Esophagus (tissue), 2 donors: ENCODE data around the gene KCNIP3. TPM values are rescaled to one million over a fixed set of nuclear protein-coding genes. Genes with fewer than 3 reads are reported as not detected.

Experiments
- H3K27ac ChIP-seq, 2 donors: one replicate each; pipeline ENCODE4 v1.5.1; 2013; ENCODE audit warnings: low read depth in 2 of 2, mild to moderate bottlenecking in 2 of 2, inconsistent platforms in 1 of 2, low read length in 1 of 2, moderate library complexity in 1 of 2
- H3K27me3 ChIP-seq, 2 donors: one replicate each; pipeline ENCODE4 v1.6.1; 2013; ENCODE audit warnings: low read length in 2 of 2, control low read depth in 1 of 2, mild to moderate bottlenecking in 1 of 2; ENCODE audit not compliant: insufficient read depth in 2 of 2, control insufficient read depth in 1 of 2
- H3K36me3 ChIP-seq, 2 donors: one replicate each; pipeline ENCODE4 v1.6.1; 2013; ENCODE audit warnings: low read length in 1 of 2; ENCODE audit not compliant: control insufficient read depth in 2 of 2, insufficient read depth in 2 of 2
- H3K4me1 ChIP-seq, 2 donors: one replicate each; pipeline ENCODE4 v1.6.1; 2013; ENCODE audit warnings: low read length in 1 of 2; ENCODE audit not compliant: control insufficient read depth in 2 of 2, insufficient read depth in 2 of 2
- H3K4me3 ChIP-seq, 2 donors: one replicate each; pipeline ENCODE4 v1.5.1; 2013; ENCODE audit warnings: low read length in 2 of 2, mild to moderate bottlenecking in 2 of 2, low read depth in 1 of 2, moderate library complexity in 1 of 2
- H3K9me3 ChIP-seq, 2 donors: one replicate each; pipeline ENCODE4 v1.6.1; 2013; ENCODE audit warnings: mild to moderate bottlenecking in 2 of 2, low read depth in 1 of 2, low read length in 1 of 2, moderate library complexity in 1 of 2; ENCODE audit not compliant: control insufficient read depth in 2 of 2, insufficient read depth in 1 of 2
- WGBS, 2 donors: extraction: QIAGEN DNeasy Blood & Tissue Kit; methylation state at CpG; one replicate each; pipeline ENCODE4 v1.1.7; 2013; 5-methylcytosine and 5-hydroxymethylcytosine counted together
- polyA plus RNA-seq, 2 donors: library from polyadenylated mRNA; stranded (reverse); fragments of 200-250 nt; gene quantifications; one replicate each; pipeline ENCODE4 v1.2.3, GENCODE V29; 2013
- donor health status: healthy with polysubstance abuse.
- donor health status: Bipolar disorder and iron deficiency.

Gene KCNIP3
- polyA plus RNA-seq, 2 donors, result 2.0 to 2.2 TPM

DNA sequence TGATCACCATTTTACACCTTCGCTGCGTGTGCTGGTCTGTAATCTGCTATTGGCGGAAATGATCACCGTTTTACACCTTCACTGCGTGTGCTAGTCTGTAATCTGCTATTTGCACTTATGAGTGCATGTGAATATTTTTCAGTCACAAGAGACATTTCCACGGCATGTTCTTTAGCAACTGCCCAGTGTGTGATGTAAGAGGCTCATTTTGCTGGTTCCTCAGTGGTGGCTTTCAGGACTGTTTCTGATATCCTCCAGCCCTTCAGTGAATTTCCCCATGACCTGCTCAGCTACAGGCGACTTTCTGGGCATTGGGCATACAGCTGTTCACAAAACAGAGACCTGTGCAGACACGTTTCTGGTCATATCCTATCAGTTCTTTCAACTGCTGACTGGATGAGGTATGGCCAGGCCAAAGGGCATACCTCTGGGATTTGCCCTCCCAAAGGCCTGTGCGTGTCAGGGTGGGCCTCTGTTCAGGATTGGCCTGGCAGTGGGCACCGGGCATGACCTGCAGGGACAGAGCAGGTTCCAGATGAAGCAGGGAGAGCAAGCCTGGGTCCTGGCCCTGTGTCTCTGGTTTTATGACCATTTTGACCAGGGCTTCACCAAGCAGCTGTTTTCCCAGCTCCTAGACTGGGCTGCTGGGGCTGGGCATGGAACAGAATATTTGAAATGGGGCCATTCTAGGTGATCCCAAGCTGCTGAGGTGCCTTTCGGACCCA is 23.4 kb upstream of the KCNIP3 start:
- Histone ChIP-seq H3K27ac (peak overlapping the region; percentile 73 to 79), H3K36me3 (peaks cover 0 to 4% of the 10 kb centered on the region in 2 donors), H3K4me3 (no peak overlapping the region), H3K27me3 (no peaks in the 10 kb centered on the region), H3K9me3 (no peaks in the 10 kb centered on the region), H3K4me1 (peaks cover 0 to 29% of the 10 kb centered on the region in 2 donors)
- WGBS, 2 donors, result 72 to 74% methylated on average over 11 of the region's 11 CpGs

DNA sequence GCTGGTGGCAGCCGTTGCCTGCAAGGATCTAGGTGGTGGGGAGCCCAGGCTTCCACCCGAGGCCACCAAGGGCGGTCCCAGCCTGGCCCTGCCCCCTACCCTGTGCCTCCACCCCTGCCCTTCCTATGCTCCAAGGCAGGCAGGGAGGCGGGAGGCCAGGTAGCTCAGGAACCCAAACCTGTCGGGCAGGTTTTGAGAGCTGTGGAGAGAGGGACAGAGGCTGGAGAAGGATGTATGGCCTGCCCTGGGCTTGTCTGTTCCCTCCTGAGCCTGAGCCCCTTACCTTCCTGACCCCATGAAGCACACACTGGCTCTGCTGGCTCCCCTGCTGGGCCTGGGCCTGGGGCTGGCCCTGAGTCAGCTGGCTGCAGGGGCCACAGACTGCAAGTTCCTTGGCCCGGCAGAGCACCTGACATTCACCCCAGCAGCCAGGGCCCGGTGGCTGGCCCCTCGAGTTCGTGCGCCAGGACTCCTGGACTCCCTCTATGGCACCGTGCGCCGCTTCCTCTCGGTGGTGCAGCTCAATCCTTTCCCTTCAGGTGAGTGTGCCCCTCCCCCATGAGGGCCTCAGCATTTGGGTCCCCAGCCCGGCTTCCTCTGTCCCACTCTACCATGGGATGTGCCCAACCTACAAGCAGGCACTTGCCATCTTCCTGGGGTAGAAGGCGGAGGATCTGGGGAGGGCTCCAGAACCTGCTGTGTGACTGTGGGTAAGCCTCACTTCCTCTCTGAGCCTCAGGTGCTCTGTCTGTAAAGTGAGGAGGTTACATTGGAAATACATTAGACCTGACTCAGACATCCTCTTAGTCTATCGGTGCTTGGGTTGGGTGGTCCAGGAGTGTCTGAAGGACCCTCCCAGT is 22.6 kb upstream of the KCNIP3 start, which contains the start of gene PROM2:
PROM2 (plus strand) TSS at position 159 of the 860 bp plus-strand sequence; CDS start at position 296, 137 bp downstream.
- Histone ChIP-seq H3K4me1 (peaks cover 0 to 31% of the 10 kb centered on the region in 2 donors), H3K27ac (peak within 1 kb of the TSS; percentile 93 to 97), H3K27me3 (no peaks in the 10 kb centered on the region), H3K9me3 (no peaks in the 10 kb centered on the region), H3K4me3 (peak within 1 kb of the TSS; percentile 60 to 61), H3K36me3 (peaks cover 0 to 6% of the 10 kb centered on the region in 2 donors)
- 38 to 46% methylated on average over 16 to 17 of the region's 17 CpGs for WGBS, 2 donors

DNA sequence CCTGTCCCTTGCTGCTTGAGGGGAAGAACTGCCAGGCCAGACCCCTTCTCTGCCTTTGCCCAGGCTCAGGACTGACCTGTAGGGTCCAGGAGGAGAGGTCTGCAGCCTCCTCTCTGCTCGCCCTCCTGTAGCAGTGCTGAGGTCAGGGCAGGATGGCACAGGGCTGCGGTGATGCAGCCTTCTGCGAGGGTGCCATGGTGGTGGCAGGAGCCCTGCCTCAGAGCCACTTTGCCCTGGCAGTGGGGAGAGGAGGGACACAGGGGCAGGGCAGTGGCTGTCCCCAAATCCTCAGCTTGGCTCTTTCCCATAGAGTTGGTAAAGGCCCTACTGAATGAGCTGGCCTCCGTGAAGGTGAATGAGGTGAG is 22.0 kb upstream of the KCNIP3 start:
- no peaks in the 10 kb centered on the region for H3K9me3 ChIP-seq
- H3K4me1 ChIP-seq, result peaks cover 0 to 31% of the 10 kb centered on the region in 2 donors
- no peaks in the 10 kb centered on the region for H3K27me3 ChIP-seq
- H3K4me3 ChIP-seq, result peak overlapping the region; percentile 60 to 61
- H3K36me3 ChIP-seq, result peaks cover 0 to 12% of the 10 kb centered on the region in 2 donors
- WGBS, 2 donors, result 43 to 59% methylated on average over 4 of the region's 4 CpGs
- H3K27ac ChIP-seq, result peak overlapping the region; percentile 93 to 97

DNA sequence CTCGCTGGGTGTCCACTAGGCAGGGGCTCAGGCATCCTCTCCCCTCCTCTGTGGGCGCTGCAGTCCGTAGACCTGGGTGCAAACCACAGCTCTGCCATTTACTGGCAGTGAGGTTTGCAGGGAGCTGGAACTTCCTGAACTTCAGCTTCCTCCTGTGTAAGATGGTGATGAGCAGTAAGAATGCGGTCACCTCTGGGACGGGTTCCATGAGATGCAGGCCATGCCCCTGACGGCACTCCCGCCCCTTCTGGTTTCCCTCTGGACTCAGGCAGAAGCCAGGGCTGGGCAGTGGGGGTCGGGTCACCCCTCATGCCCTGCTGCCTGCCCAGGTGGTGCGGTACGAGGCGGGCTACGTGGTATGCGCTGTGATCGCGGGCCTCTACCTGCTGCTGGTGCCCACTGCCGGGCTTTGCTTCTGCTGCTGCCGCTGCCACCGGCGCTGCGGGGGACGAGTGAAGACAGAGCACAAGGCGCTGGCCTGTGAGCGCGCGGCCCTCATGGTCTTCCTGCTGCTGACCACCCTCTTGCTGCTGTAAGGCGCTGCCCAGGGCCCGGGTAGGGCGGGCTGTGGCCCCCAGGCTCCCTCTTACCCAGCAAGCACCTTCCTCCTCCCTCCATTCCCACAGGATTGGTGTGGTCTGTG is 21.4 kb upstream of the KCNIP3 start:
- Histone ChIP-seq H3K4me3 (peak overlapping the region; percentile 60 to 61), H3K27ac (peak overlapping the region; percentile 93 to 97), H3K9me3 (no peaks in the 10 kb centered on the region), H3K36me3 (peaks cover 0 to 15% of the 10 kb centered on the region in 2 donors), H3K4me1 (peaks cover 0 to 31% of the 10 kb centered on the region in 2 donors), H3K27me3 (no peaks in the 10 kb centered on the region)
- WGBS, 2 donors, result 52 to 58% methylated on average over 26 to 28 of the region's 28 CpGs

DNA sequence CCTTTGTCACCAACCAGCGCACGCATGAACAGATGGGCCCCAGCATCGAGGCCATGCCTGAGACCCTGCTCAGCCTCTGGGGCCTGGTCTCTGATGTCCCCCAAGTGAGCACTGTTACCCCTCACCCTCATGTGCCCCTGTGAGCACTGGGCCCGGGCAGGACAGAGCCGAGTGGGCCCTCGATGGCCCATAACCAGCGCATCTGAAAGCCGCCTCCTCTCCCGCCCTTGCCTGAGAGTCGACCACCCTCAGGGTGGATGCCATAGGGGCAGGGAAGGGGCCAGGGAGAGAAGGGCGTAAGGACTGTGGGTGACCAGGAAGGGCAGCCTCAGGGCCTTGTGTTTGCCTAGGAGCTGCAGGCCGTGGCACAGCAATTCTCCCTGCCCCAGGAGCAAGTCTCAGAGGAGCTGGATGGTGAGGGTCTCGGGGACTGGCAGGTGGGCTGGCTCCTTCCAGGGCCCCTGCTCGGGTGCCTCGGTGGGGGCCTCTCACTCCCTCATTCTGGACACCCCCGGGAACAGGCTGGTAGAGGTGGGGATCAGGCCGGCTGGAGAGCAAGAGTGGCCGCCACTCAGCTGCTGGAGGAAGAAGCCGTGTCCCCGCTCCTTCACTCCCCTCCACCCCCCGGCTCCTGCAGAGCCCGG is 20.8 kb upstream of the KCNIP3 start:
- H3K36me3 ChIP-seq, result peaks cover 0 to 21% of the 10 kb centered on the region in 2 donors
- peaks cover 0 to 31% of the 10 kb centered on the region in 2 donors for H3K4me1 ChIP-seq
- H3K9me3 ChIP-seq, result no peaks in the 10 kb centered on the region
- H3K27ac ChIP-seq, result peak overlapping the region; percentile 93 to 97
- H3K27me3 ChIP-seq, result no peaks in the 10 kb centered on the region
- H3K4me3 ChIP-seq, result peak overlapping the region; percentile 60 to 61
- 67 to 75% methylated on average over 21 to 22 of the region's 22 CpGs for WGBS, 2 donors

DNA sequence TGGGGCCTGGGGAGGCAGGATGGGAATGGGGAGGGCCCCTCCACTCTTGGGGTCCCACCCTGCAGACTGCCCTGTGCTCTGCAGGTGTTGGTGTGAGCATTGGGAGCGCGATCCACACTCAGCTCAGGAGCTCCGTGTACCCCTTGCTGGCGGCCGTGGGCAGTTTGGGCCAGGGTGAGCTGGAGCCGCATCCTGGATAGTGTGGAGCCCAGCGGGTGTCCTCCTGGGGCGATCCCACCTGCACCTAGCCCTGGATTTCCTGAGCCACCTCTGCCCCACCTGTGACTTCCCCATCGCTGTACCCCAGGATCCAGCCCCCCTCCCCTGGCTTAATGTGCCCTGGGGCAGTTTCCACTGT is 20.3 kb upstream of the KCNIP3 start:
- no peaks in the 10 kb centered on the region for H3K9me3 ChIP-seq
- peak overlapping the region; percentile 58 to 92 for H3K27ac ChIP-seq
- peaks cover 0 to 25% of the 10 kb centered on the region in 2 donors for H3K36me3 ChIP-seq
- H3K4me3 ChIP-seq, result peak overlapping the region; percentile 4 to 12
- no peaks in the 10 kb centered on the region for H3K27me3 ChIP-seq
- peaks cover 0 to 31% of the 10 kb centered on the region in 2 donors for H3K4me1 ChIP-seq
- 82 to 86% methylated on average over 9 of the region's 9 CpGs for WGBS, 2 donors

DNA sequence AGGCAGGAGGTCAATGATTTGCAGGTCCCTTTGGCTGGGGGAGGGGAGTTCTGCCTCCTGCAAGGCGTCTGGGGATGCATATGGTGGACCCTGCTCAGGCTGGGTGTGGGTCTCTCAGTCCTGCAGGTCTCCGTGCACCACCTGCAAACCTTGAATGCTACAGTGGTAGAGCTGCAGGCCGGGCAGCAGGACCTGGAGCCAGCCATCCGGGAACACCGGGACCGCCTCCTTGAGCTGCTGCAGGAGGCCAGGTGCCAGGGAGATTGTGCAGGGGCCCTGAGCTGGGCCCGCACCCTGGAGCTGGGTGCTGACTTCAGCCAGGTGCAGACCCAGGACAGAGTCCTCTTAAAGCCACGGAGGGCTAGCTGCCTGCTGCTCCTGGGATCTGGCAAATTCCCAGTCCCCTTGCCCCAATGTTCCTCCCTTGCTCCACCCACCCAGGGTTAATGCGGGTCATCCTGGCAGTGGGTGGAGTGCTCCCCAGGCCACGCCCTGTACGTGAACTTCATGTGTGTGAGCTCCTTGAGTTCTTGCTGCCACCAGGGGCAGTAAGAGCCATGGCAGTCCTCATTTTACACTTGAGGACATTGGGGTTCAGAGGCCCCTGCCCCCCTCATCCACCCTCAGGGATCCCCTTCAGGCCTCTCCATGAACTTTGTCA is 19.8 kb upstream of the KCNIP3 start:
- Histone ChIP-seq H3K4me3 (peak overlapping the region; percentile 4), H3K4me1 (peaks cover 0 to 33% of the 10 kb centered on the region in 2 donors), H3K27me3 (no peaks in the 10 kb centered on the region), H3K36me3 (peaks cover 0 to 30% of the 10 kb centered on the region in 2 donors), H3K9me3 (no peaks in the 10 kb centered on the region), H3K27ac (peak overlapping the region; percentile 76 to 92)
- 39 to 48% methylated on average over 11 of the region's 11 CpGs for whole genome bisulfite sequencing, 2 donors

DNA sequence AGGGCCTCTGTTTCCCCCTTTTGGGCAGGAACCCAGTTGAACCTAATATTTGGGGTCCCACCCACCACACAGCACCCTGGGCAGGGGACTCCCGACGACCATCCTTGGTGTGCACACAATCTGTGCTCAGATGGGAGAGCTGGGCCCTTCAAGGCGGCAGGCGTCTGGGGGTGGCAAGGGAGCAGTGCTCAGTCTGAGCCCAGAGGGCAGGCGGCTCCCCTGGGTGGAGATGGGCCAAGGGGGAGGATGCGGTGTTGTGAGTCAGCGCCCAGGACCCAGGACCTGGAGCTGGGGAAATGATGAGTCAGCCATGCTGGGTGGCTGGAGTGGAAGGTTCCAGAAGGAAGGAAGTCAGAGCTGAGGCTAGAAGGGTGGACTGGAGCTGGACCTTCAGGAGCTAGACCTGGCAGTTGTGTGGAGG is 19.1 kb upstream of the KCNIP3 start:
- peak overlapping the region; percentile 76 to 92 for H3K27ac ChIP-seq
- H3K36me3 ChIP-seq, result peaks cover 0 to 36% of the 10 kb centered on the region in 2 donors
- no peaks in the 10 kb centered on the region for H3K9me3 ChIP-seq
- 57 to 71% methylated on average over 7 of the region's 7 CpGs for WGBS, 2 donors
- H3K4me1 ChIP-seq, result peaks cover 0 to 37% of the 10 kb centered on the region in 2 donors
- H3K4me3 ChIP-seq, result no peak overlapping the region
- no peaks in the 10 kb centered on the region for H3K27me3 ChIP-seq
